ENCODE measurements around the gene NFKBIA.
A peak's percentile ranks its signal among the peaks of the same experiment; 100 is the strongest.
"Not testable (repeated sequence)": the region's sequence is repeated elsewhere in the genome, so short reads cannot be mapped to it uniquely, and the experiment has no call there.

Gene NFKBIA

DNA sequence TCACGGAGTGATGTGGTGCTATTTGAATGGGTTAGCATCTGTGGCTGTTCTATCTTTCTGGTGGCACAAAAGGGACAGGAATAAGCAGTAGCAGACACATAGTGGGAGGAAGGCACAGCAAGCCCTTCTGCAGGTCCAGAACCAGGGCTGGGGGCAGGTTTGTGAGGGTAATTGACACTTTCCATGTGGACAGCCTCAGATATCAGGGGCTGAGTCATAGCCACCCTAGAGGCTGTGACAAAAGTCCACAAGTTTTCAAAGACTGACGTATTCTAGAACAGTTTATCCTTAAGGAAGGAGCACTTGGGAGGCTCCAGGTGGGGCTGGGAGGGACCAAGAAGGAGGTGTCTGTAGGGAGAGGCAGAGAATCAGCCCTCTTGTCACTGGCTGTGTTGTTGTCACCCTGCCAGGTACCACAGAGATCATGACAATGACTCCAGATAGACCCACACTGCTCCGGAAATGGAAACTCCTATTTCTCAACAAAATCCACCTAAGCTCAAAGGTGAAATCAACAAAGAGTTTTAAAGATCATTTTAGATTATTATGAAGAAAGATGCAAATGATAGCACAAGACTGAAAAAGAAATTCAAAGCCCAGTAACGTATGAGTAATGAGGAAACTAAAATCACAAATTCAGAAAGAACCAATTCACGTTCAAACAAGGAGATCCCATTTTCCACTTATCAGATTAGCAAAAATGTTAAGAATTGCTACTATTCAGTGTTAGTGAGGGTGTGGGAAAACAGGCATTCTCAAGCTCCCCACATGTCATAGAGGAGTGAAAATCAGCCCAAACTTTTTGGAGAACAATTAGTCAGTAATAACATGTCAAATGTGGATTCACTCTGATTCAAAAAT is 48.3 kb downstream of the NFKBIA start:
- H3K36me3 ChIP-seq (ENCODE audit: control insufficient read depth in 2 of 2, insufficient read depth in 2 of 2, low read length in 2 of 2): no peaks in the 10 kb centered on the region
- H3K27ac ChIP-seq (ENCODE audit: low read depth in 2 of 2, low read length in 2 of 2): peak overlapping the region; percentile 92 to 94
- peak overlapping the region; percentile 5 to 64 for H3K9ac ChIP-seq (ENCODE audit: low read depth in 1 of 2, low read length in 2 of 2)

GRCh38 chr14:35355235-35355634 is 49.3 kb downstream of the NFKBIA start:
- peak overlapping the region; percentile 92 to 94 for H3K27ac ChIP-seq (ENCODE audit: low read depth in 2 of 2, low read length in 2 of 2)

More for the DNA sequence above, 48.3 kb downstream of the NFKBIA start:
- Histone ChIP-seq H3K4me3 (ENCODE audit: low read length in 2 of 2) (peak overlapping the region in 1 of 2 donors; percentile 9), H3K4me1 (ENCODE audit: control insufficient read depth in 2 of 2, insufficient read depth in 2 of 2, low read length in 2 of 2) (peaks cover 5 to 18% of the 10 kb centered on the region in 2 donors), H3K9me3 (ENCODE audit: control insufficient read depth in 2 of 2, low read length in 2 of 2) (no peaks in the 10 kb centered on the region), H3K27me3 (ENCODE audit: control insufficient read depth in 2 of 2, insufficient read depth in 2 of 2, low read length in 2 of 2) (no peaks in the 10 kb centered on the region)

GRCh38 chr14:35353409-35354172 is 51.0 kb downstream of the NFKBIA start:
- peaks cover 5 to 18% of the 10 kb centered on the region in 2 donors for H3K4me1 ChIP-seq (ENCODE audit: control insufficient read depth in 2 of 2, insufficient read depth in 2 of 2, low read length in 2 of 2)
- no peak overlapping the region for H3K9ac ChIP-seq (ENCODE audit: low read depth in 1 of 2, low read length in 2 of 2)
- H3K27ac ChIP-seq (ENCODE audit: low read depth in 2 of 2, low read length in 2 of 2): peak overlapping the region in 1 of 2 donors; percentile 23
- H3K36me3 ChIP-seq (ENCODE audit: control insufficient read depth in 2 of 2, insufficient read depth in 2 of 2, low read length in 2 of 2): no peaks in the 10 kb centered on the region
- H3K9me3 ChIP-seq (ENCODE audit: control insufficient read depth in 2 of 2, low read length in 2 of 2): no peaks in the 10 kb centered on the region
- no peaks in the 10 kb centered on the region for H3K27me3 ChIP-seq (ENCODE audit: control insufficient read depth in 2 of 2, insufficient read depth in 2 of 2, low read length in 2 of 2)
- no peak overlapping the region for H3K4me3 ChIP-seq (ENCODE audit: low read length in 2 of 2)

More at GRCh38 chr14:35355235-35355634, 49.3 kb downstream of the NFKBIA start:
- H3K4me1 ChIP-seq (ENCODE audit: control insufficient read depth in 2 of 2, insufficient read depth in 2 of 2, low read length in 2 of 2): peaks cover 5 to 18% of the 10 kb centered on the region in 2 donors
- H3K9me3 ChIP-seq (ENCODE audit: control insufficient read depth in 2 of 2, low read length in 2 of 2); H3K4me3 ChIP-seq (ENCODE audit: low read length in 2 of 2); H3K27me3 ChIP-seq (ENCODE audit: control insufficient read depth in 2 of 2, insufficient read depth in 2 of 2, low read length in 2 of 2); H3K36me3 ChIP-seq (ENCODE audit: control insufficient read depth in 2 of 2, insufficient read depth in 2 of 2, low read length in 2 of 2); H3K9ac ChIP-seq (ENCODE audit: low read depth in 1 of 2, low read length in 2 of 2): not testable (repeated sequence)

- no peaks in the 10 kb centered on the region for H3K36me3 ChIP-seq (ENCODE audit: control insufficient read depth in 2 of 2, insufficient read depth in 2 of 2, low read length in 2 of 2)
- peaks cover 9 to 24% of the 10 kb centered on the region in 2 donors for H3K4me1 ChIP-seq (ENCODE audit: control insufficient read depth in 2 of 2, insufficient read depth in 2 of 2, low read length in 2 of 2)
- peak overlapping the region; percentile 2 to 23 for H3K27ac ChIP-seq (ENCODE audit: low read depth in 2 of 2, low read length in 2 of 2)
- H3K9me3 ChIP-seq (ENCODE audit: control insufficient read depth in 2 of 2, low read length in 2 of 2): no peaks in the 10 kb centered on the region
- no peaks in the 10 kb centered on the region for H3K27me3 ChIP-seq (ENCODE audit: control insufficient read depth in 2 of 2, insufficient read depth in 2 of 2, low read length in 2 of 2)
- H3K4me3 ChIP-seq (ENCODE audit: low read length in 2 of 2): no peak overlapping the region
- no peak overlapping the region for H3K9ac ChIP-seq (ENCODE audit: low read depth in 1 of 2, low read length in 2 of 2)
Measured at GRCh38 chr14:35352274-35353233, 52.0 kb downstream of the NFKBIA start.

GRCh38 chr14:35351897-35352273 is 52.7 kb downstream of the NFKBIA start:
- H3K4me3 ChIP-seq (ENCODE audit: low read length in 2 of 2): no peak overlapping the region
- H3K36me3 ChIP-seq (ENCODE audit: control insufficient read depth in 2 of 2, insufficient read depth in 2 of 2, low read length in 2 of 2): no peaks in the 10 kb centered on the region
- peak overlapping the region in 1 of 2 donors; percentile 2 for H3K27ac ChIP-seq (ENCODE audit: low read depth in 2 of 2, low read length in 2 of 2)
- no peaks in the 10 kb centered on the region for H3K9me3 ChIP-seq (ENCODE audit: control insufficient read depth in 2 of 2, low read length in 2 of 2)
- no peaks in the 10 kb centered on the region for H3K27me3 ChIP-seq (ENCODE audit: control insufficient read depth in 2 of 2, insufficient read depth in 2 of 2, low read length in 2 of 2)
- no peak overlapping the region for H3K9ac ChIP-seq (ENCODE audit: low read depth in 1 of 2, low read length in 2 of 2)
- H3K4me1 ChIP-seq (ENCODE audit: control insufficient read depth in 2 of 2, insufficient read depth in 2 of 2, low read length in 2 of 2): peaks cover 10 to 28% of the 10 kb centered on the region in 2 donors
